K562 (cell line): ENCODE data around the gene GHR. TPM values are rescaled to one million over a fixed set of nuclear protein-coding genes. Genes with fewer than 3 reads are reported as not detected.
A peak's percentile ranks its signal among the peaks of the same experiment; 100 is the strongest.

Source experiments
- ATAC-seq: fragments of 200-7000 bp; cut with Tn5 transposase; 3 replicates; pipeline ENCODE4 v1.9.1; 2020; ENCODE audit warnings: moderate library complexity
- BruUV-seq: library from RNA; stranded (reverse); fragments of 400-500 nt; replicated peaks from 2 replicates; lab custom pipeline; 2021; lab: Mats Ljungman, UMichigan
- CTCF ChIA-PET: fragments of 300-600 bp; formaldehyde crosslinking; extraction: SDS; loops from one replicate; lab custom pipeline; 2021; ENCODE audit warnings: low intra/inter-chr PET ratio; lab: Yijun Ruan, JAX
- POLR2A ChIA-PET: fragments of 300-600, 350-650 bp; sonication (Branson Sonifier 250); formaldehyde crosslinking; extraction: SDS; loops from one replicate; lab custom pipeline; 2021; ENCODE audit warnings: antibody characterized with exemption, inconsistent platforms; lab: Yijun Ruan, JAX
- DNase-seq, 4 experiments: peaks; one replicate each; pipeline versions ENCODE4 v3.0.0 to v3.0.0-alpha.2; 2011 to 2018; ENCODE audit warnings: low spot score in 3 of 4, mixed read lengths in 3 of 4; ENCODE audit errors: extremely low read depth in 1 of 4
- FAIRE-seq: peaks from 2 replicates; lab custom pipeline; 2011; peaks lifted over from hg19 to GRCh38; lab: Jason Lieb, UNC
- H2AFZ ChIP-seq: 2 replicates; pipeline ENCODE4 v1.6.0; 2011; ENCODE audit warnings: low read depth, low read length, control low read depth, inconsistent platforms
- H3K27ac ChIP-seq: fragments of 200-600 bp; 3 replicates; pipeline ENCODE4 v1.8.0; 2011; ENCODE audit warnings: low read depth, mild to moderate bottlenecking, control low read depth, inconsistent platforms, low read length, moderate library complexity, mixed read lengths; ENCODE audit errors: extremely low read depth
- H3K27me3 ChIP-seq, 2 experiments: fragments of 300-600 bp in 1 of 2; 2 replicates in 1 of 2; 3 replicates in 1 of 2; pipeline versions ENCODE4 v1.6.0 to v1.8.0; 2011; ENCODE audit warnings: inconsistent platforms in 2 of 2, low read length in 2 of 2, mild to moderate bottlenecking in 1 of 2, mixed read lengths in 1 of 2, moderate library complexity in 1 of 2; ENCODE audit not compliant: control insufficient read depth in 2 of 2, insufficient read depth in 2 of 2
- H3K36me3 ChIP-seq: fragments of 300-600 bp; 3 replicates; pipeline ENCODE4 v1.8.0; 2011; ENCODE audit warnings: mild to moderate bottlenecking, low read length, inconsistent platforms; ENCODE audit not compliant: control insufficient read depth, insufficient read depth
- H3K4me1 ChIP-seq, 2 experiments: fragments of 200-600 bp in 1 of 2; replicated peaks in 1 of 2; 2 replicates in 1 of 2; 3 replicates in 1 of 2; pipeline versions ENCODE4 v1.5.1 to v1.8.0; 2011; ENCODE audit warnings: inconsistent platforms in 2 of 2, low read length in 2 of 2, mild to moderate bottlenecking in 1 of 2, mixed read lengths in 1 of 2, moderate library complexity in 1 of 2; ENCODE audit not compliant: control insufficient read depth in 2 of 2, insufficient read depth in 2 of 2
- H3K4me2 ChIP-seq: 2 replicates; pipeline ENCODE4 v1.6.1; 2011; ENCODE audit warnings: low read length, control low read depth, inconsistent platforms, mixed read lengths; ENCODE audit not compliant: insufficient read depth
- H3K4me3 ChIP-seq: fragments of 200-600 bp; sonication (generic), shearing (Covaris generic); 2 replicates; pipeline ENCODE4 v1.5.1; 2016; ENCODE audit warnings: control low read depth, inconsistent platforms
- H3K79me2 ChIP-seq: fragments of 200-600 bp; 3 replicates; pipeline ENCODE4 v1.8.0; 2011; ENCODE audit warnings: low read length, inconsistent platforms; ENCODE audit not compliant: control insufficient read depth, insufficient read depth
- H3K9ac ChIP-seq, 2 experiments: 2 replicates each; pipeline versions ENCODE4 v1.6.0 to v1.6.1; 2011; ENCODE audit warnings: low read depth in 2 of 2, low read length in 2 of 2, control low read depth in 1 of 2, inconsistent platforms in 1 of 2, mild to moderate bottlenecking in 1 of 2, mixed read lengths in 1 of 2; ENCODE audit not compliant: insufficient read depth in 1 of 2
- H3K9me1 ChIP-seq: one replicate; pipeline ENCODE4 v1.6.0; 2011; ENCODE audit warnings: inconsistent platforms, mild to moderate bottlenecking, low read length, moderate library complexity; ENCODE audit not compliant: control insufficient read depth, insufficient read depth
- H3K9me3 ChIP-seq: replicated peaks from 2 replicates; pipeline ENCODE4 v1.5.1; 2011; ENCODE audit warnings: low read depth, low read length, inconsistent platforms; ENCODE audit not compliant: control insufficient read depth, insufficient read depth
- H4K20me1 ChIP-seq: replicated peaks from 2 replicates; pipeline ENCODE4 v1.6.1; 2011; ENCODE audit warnings: low read length, inconsistent platforms, mixed read lengths; ENCODE audit not compliant: control insufficient read depth, insufficient read depth
- ATF3 ChIP-seq, 2 experiments: fragments of 450-650 bp in 1 of 2; sonication (generic) in 1 of 2; formaldehyde crosslinking in 1 of 2; IDR thresholded peaks in 1 of 2; conservative IDR thresholded peaks in 1 of 2; 2 replicates each; pipeline versions ENCODE4 v1.6.1 to v1.8.1; 2016 to 2023; ENCODE audit warnings: mild to moderate bottlenecking in 2 of 2, moderate library complexity in 2 of 2, inconsistent platforms in 1 of 2, missing genetic modification reagents in 1 of 2
- CEBPG ChIP-seq, 3 experiments: fragments of 200-800 bp in 1 of 3; sonication (Bioruptor generic) in 1 of 3; sonication (generic) in 1 of 3; formaldehyde crosslinking in 1 of 3; IDR thresholded peaks in 2 of 3; conservative IDR thresholded peaks in 1 of 3; 2 replicates each; pipeline versions ENCODE4 v1.6.1 to v1.8.0; 2016 to 2022; ENCODE audit warnings: missing compliant biosample characterization in 2 of 3, missing genetic modification characterization in 2 of 3, mild to moderate bottlenecking in 1 of 3, missing genetic modification reagents in 1 of 3
- DMBX1 ChIP-seq: fragments of 250-450 bp; sonication (Bioruptor Pico); IDR thresholded peaks from 2 replicates; pipeline ENCODE4 v1.8.0; 2022; ENCODE audit warnings: inconsistent platforms, mild to moderate bottlenecking, moderate library complexity, borderline replicate concordance
- FOSL1 ChIP-seq: fragments of 200-800 bp; sonication (Bioruptor generic); conservative IDR thresholded peaks from 2 replicates; pipeline ENCODE4 v1.6.1; 2016; ENCODE audit warnings: missing genetic modification characterization, missing compliant biosample characterization
- FOXK2 ChIP-seq, 2 experiments: fragments of 450-650 bp; IDR thresholded peaks in 1 of 2; conservative IDR thresholded peaks in 1 of 2; 2 replicates each; pipeline ENCODE4 v1.6.1; 2016; ENCODE audit warnings: low read depth in 2 of 2, mild to moderate bottlenecking in 1 of 2
- JUND ChIP-seq, 2 experiments: IDR thresholded peaks; 2 replicates in 1 of 2; 3 replicates in 1 of 2; pipeline ENCODE4 v1.6.1; 2011; ENCODE audit warnings: borderline replicate concordance in 2 of 2, low read depth in 2 of 2, low read length in 2 of 2, improper control_type of control experiment in 1 of 2, missing biosample characterization in 1 of 2, missing genetic modification characterization in 1 of 2, missing genetic modification reagents in 1 of 2
- KHSRP ChIP-seq: fragments of 450-650 bp; IDR thresholded peaks from 2 replicates; pipeline ENCODE4 v1.6.1; 2017
- MBD2 ChIP-seq: sonication (generic); IDR thresholded peaks from 2 replicates; pipeline ENCODE4 v1.6.1; 2016; ENCODE audit warnings: low read depth, borderline replicate concordance
- MEIS2 ChIP-seq: fragments of 450-650 bp; IDR thresholded peaks from 2 replicates; pipeline ENCODE4 v1.6.1; 2014; ENCODE audit warnings: mild to moderate bottlenecking; ENCODE audit not compliant: partially characterized antibody
- PBX2 ChIP-seq, 2 experiments: IDR thresholded peaks in 1 of 2; conservative IDR thresholded peaks in 1 of 2; 2 replicates each; pipeline ENCODE4 v1.6.1; 2016; ENCODE audit warnings: low read depth in 2 of 2, mild to moderate bottlenecking in 1 of 2, missing compliant biosample characterization in 1 of 2, missing genetic modification characterization in 1 of 2, moderate library complexity in 1 of 2
- PCBP2 ChIP-seq: fragments of 200-400 bp; formaldehyde crosslinking; IDR thresholded peaks from 2 replicates; pipeline ENCODE4 v1.6.1; 2018; ENCODE audit warnings: low read length, low read depth, mild to moderate bottlenecking, moderate library complexity; ENCODE audit not compliant: poor library complexity, severe bottlenecking
- SMAD4 ChIP-seq: fragments of 250-450 bp; sonication (Bioruptor Pico); conservative IDR thresholded peaks from 2 replicates; pipeline ENCODE4 v1.8.0; 2021; ENCODE audit warnings: inconsistent platforms, mild to moderate bottlenecking, moderate library complexity
- ZNF134 ChIP-seq: fragments of 250-450 bp; sonication (Bioruptor Pico); conservative IDR thresholded peaks from 2 replicates; pipeline ENCODE4 v1.4.0; 2020
- ZNF277 ChIP-seq: fragments of 250-450 bp; sonication (Bioruptor Pico); IDR thresholded peaks from 2 replicates; pipeline ENCODE4 v1.8.0; 2022; ENCODE audit warnings: inconsistent platforms, mild to moderate bottlenecking, moderate library complexity, borderline replicate concordance
- WGBS: fragments of 100-300 bp; shearing (Covaris generic); methylation state at CpG from one replicate; pipeline ENCODE4 v1.1.6; 2016; ENCODE audit warnings: low coverage, mixed read lengths; ENCODE audit not compliant: insufficient coverage; ENCODE audit errors: missing lambda C conversion rate; 5-methylcytosine and 5-hydroxymethylcytosine counted together
- in situ Hi-C: fragments of 300-500 bp; cut with MboI; formaldehyde crosslinking; loops from 4 replicates; pipeline ENCODE4 v1.15.0; 2018; ENCODE audit warnings: inconsistent platforms, mixed read lengths
- intact Hi-C: fragments of 100-400 bp; cut with micrococcal nuclease; formaldehyde crosslinking; loops from 2 replicates; pipeline ENCODE4 v1.14.2; 2022
- polyA plus RNA-seq, 8 experiments: library from polyadenylated mRNA; depleted of rRNA in 4 of 8; stranded (reverse) in 5 of 8; unstranded in 3 of 8; fragments of >200 nt; fragmentation: Nextera tagmentation in 2 of 8; fragmentation: Illumina TruSeq in 1 of 8; extraction: Ambion mirVana in 2 of 8; extraction: Trizol in 1 of 8; gene quantifications; 2 replicates each; pipeline versions ENCODE4 v1.2.1 to v1.2.3, GENCODE V29; 2011 to 2014; ENCODE audit warnings: inconsistent platforms in 1 of 8, missing spikeins in 1 of 8
- total RNA-seq, 7 experiments: library from RNA; depleted of rRNA in 6 of 7; stranded (reverse); fragments of >200 nt in 6 of 7; fragmentation: Illumina TruSeq in 2 of 7; extraction: Trizol in 2 of 7; gene quantifications; 2 replicates each; pipeline versions ENCODE4 v1.2.1 to v1.2.3, GENCODE V29; 2011 to 2021; ENCODE audit warnings: low replicate concordance in 1 of 7

The GHR gene
- total and polyA plus RNA-seq, 9 of the 15 experiments (the other 6 are each of a cell fraction or from before 2014, with no cell fraction given), result 0.01 to 0.13 (median 0.07) TPM; not detected in 5

GRCh38 chr5:42579320-42579719 lies 156.1 kb downstream of the GHR start:
- ChIA-PET CTCF (interaction anchor here (1.1 kb wide), 1 partner anchor 34 kb away, joined by 4 read pairs; no protein-coding TSS in a partner anchor), POLR2A (no interaction called here)
- Histone ChIP-seq H3K9me3 (no peaks in the 10 kb centered on the region), H3K9ac (no peak overlapping the region), H4K20me1 (no peaks in the 10 kb centered on the region), H3K4me2 (no peak overlapping the region), H3K27me3 (peaks cover 0 to 7% of the 10 kb centered on the region in 2 experiments; a peak in 3 of 5 replicates), H3K79me2 (no peaks in the 10 kb centered on the region), H3K4me3 (no peak overlapping the region), H3K4me1 (peaks cover 6 to 9% of the 10 kb centered on the region in 2 experiments; a peak in 3 of 5 replicates), H2AFZ (no peak overlapping the region), H3K9me1 (no peaks in the 10 kb centered on the region), H3K36me3 (no peaks in the 10 kb centered on the region), H3K27ac (no peak overlapping the region)
- in situ Hi-C loops, result loop anchor here (25.0 kb wide), 2 partner anchors 308 to 717 kb away; partner anchors contain the start of gene OXCT1
- DNase-seq (no peak), FAIRE-seq (no peak), ATAC-seq (no peak)
- 0% methylated on average over 1 of the region's 1 CpG for WGBS
- no TSS peak for BruUV-seq
- intact Hi-C loops, result no loop called here
- TF ChIP-seq SMAD4 (CRISPR knock-in tag) (no peak), FOSL1 (tag) (peak; percentile 80), ZNF277 (no peak), PCBP2 (no peak), ZNF134 (CRISPR knock-in tag) (no peak), CEBPG (CRISPR knock-in tag; IDR thresholded peaks at IDR 0.05) (no peak), CEBPG (tag; conservative IDR thresholded peaks at IDR 0.05 in 1 of 2, IDR thresholded peaks at IDR 0.05 in 1 of 2) (peak in 1 of 2 experiments; percentile 45; a peak in 1 of 4 replicates), DMBX1 (CRISPR knock-in tag) (peak; percentile 79; the same call in 1 of the 2 replicates), ATF3 (IDR thresholded peaks at IDR 0.05) (peak; percentile 38; the same call in 1 of the 2 replicates), ATF3 (CRISPR knock-in tag; conservative IDR thresholded peaks at IDR 0.05) (no peak), KHSRP (no peak), MEIS2 (peak; percentile 60), JUND (IDR thresholded peaks at IDR 0.05; ENCODE audit: borderline replicate concordance, low read depth, low read length) (peak; percentile 32; the same call in 1 of the 2 replicates), JUND (tag; IDR thresholded peaks at IDR 0.05; ENCODE audit: borderline replicate concordance, low read depth, low read length) (0 out of 3 replicates have a peak, but pooled peaks have one; percentile 36), PBX2 (CRISPR knock-in tag; IDR thresholded peaks at IDR 0.05; ENCODE audit: low read depth) (no peak), PBX2 (tag; conservative IDR thresholded peaks at IDR 0.05; ENCODE audit: low read depth) (peak; percentile 78), FOXK2 (conservative IDR thresholded peaks at IDR 0.05 in 1 of 2, IDR thresholded peaks at IDR 0.05 in 1 of 2; ENCODE audit: low read depth in 2 of 2) (peak; percentile 24 to 51; a peak in 1 of 4 replicates), MBD2 (no peak)
